Cardiac septum (tissue), 1 donor: ENCODE results near the gene VASP. TPM values are rescaled to one million over a fixed set of nuclear protein-coding genes. Genes with fewer than 3 reads are reported as not detected.
"Not testable (repeated sequence)": the region's sequence is repeated elsewhere in the genome, so short reads cannot be mapped to it uniquely, and the experiment has no call there.

Experiments used
- DNase-seq: peaks from one replicate; pipeline ENCODE4 v3.0.0-alpha.2; 2020; ENCODE audit warnings: low spot score
- intact Hi-C: fragments of 100-400 bp; cut with DNase I; formaldehyde crosslinking; loops from one replicate; pipeline ENCODE4 v1.14.0; 2022
- total RNA-seq: library from RNA; stranded (reverse); fragmentation: NEBNext Ultra II Directional; extraction: Animal tissue kit (Norgen Biotek cat#: 25700); gene quantifications from one replicate; pipeline ENCODE4 v1.2.1, GENCODE V29; 2021
- donor health status: DM: no; HTN: no; CAD: no.

Gene VASP
- total RNA-seq, 1 donor from 2014 or later: 60.4 TPM

DNA sequence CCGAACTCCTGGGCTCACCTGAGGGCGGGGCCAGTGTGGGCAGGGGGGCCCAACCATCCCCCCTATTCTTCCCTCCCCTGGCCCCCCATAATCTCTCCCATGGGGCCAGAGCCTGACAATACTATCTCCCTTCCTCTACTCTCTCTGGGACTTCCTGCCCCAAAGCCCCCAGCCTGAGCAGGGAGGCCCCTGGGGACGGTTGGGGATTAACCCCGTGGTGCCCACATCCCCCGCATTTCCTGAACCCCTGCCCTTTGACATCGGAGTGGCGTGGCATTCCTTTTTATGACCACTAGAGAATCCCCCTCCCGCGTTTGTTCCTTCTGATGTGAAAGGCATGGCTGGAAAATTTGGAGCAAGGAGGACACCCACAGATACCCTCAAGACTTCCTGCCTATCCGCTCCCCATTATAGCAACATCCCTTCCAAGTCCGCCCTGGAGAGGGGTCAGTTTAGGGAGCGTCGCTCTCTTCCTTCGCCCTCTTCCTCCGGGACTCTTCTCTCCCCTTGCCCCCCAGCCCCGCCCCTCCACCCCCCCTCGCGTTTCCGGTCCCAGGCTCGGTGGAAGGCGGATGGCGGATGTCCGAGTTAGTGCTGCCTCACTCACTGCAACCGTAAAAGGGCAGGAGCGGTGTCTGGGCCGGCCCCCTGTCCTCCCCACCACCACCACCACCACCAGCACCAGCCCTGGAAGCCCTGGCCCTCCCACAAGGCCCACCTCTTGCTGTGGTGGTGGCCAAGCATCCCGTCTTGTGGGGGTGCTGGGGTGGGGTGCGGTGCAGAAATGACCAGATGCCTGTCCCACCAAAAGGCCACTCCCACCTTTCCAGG, 1.8 kb downstream of the VASP start:
- DNase-seq: peak; percentile 96
- intact Hi-C loops: no loop called here

- intact Hi-C loops: no loop called here
- no peak for DNase-seq
These were observed 2.4 kb downstream of the VASP start for GRCh38 chr19:45509692-45510015.

- intact Hi-C loops, DNase-seq: not testable (repeated sequence)
These were observed 3.1 kb downstream of the VASP start for GRCh38 chr19:45510352-45510751.

DNA sequence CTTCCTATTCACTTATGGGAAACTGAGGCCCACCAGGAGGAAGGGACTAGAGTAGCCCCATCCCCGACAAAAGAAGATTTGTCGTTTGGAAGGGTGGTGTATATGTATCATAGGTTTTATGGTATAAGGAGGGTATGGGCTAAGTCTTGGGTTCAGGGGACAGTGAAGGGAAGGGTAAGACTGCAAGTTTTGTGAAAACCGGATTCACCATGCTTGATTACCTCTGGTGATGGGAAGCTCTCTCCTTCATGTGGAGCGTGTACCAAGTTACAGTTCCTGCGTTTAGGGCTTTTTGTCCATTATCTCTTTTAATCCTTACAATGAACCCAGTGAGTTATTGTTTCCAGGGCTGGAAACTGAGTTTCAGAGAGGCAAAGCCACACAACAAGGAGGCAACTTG, 3.8 kb downstream of the VASP start:
- intact Hi-C loops: no loop called here
- no peak for DNase-seq

DNA sequence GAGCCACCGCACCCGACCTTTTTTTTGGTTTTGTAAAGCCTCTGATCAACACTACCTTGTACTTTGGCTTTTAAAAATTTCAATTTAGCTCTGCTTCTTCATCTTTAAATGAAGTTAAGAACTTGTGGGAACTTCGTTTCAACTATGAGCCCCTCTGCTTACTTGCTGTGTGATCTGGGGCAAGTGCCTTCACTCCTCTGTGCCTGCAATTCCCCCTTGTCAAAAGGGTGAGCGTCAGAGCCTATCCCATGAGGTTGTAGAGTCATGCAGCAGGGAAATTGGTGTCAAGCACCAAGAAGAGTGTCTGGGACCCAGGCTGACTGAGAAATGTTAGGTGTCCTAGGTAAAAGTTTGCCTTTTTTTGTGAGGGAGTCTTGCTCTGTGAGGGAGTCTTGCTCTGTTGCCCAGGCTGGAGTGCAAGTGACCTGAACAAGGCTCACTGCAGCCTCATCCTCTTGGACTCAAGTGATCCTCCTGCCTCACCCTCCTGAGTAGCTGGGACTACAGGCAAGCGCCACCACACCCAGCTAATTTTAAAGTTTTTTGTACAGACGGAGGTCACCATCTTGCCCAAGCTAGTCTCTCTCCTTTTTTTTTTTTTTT, 5.7 kb downstream of the VASP start:
- DNase-seq: no peak
- intact Hi-C loops: no loop called here

GRCh38 chr19:45514376-45515051, 7.2 kb downstream of the VASP start:
- no peak for DNase-seq
- intact Hi-C loops: no loop called here

DNA sequence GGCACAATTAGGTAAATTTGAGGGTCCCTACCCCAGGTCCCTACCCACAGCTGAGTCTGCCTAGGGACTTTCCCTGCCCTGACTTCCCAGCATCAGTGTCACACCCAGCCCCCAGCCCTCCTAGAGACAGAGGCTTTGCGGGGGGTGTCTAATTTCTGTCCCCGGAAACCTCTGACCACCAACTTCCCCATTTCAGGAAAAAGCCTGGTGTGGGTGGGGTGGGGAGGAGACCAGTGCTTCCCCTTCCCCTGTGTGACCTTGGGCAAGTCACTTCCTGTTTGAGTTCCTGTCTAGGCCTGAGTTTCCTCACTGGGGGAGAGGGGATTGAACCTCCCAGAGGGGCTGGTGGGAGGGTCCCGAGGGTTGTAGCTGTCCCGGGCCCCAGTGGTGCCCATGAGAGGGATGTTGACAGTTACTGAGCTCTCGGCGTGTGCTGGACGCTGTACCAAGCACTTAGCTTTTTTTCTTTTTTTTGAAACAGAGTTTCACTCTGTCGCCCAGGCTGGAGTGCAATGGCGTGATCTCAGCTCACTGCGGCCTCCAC, 7.9 kb downstream of the VASP start:
- peak; percentile 92 for DNase-seq
- intact Hi-C loops: no loop called here

- no peak for DNase-seq
- intact Hi-C loops: no loop called here
These were observed 8.6 kb downstream of the VASP start for GRCh38 chr19:45515807-45516401.

DNA sequence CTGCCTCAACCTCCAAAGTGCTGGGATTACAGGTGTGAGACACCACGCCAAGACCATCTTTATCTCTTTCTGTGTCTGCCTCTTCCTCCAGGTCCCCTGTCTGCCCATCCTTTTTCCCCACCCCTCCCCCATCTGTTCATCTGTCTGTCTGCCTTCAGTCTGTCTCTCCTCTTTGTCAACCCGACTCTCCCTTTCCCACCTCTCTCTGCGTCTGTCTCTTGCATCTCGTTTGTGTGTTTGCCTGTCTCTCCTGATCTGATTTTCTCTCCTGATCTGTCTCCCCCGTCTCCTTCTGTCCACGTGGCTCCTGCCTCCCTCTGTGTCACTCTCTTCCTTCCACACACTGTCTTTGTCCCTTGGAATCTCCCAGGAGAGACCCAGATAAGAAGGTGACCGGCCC, 10.0 kb downstream of the VASP start:
- intact Hi-C loops: no loop called here
- DNase-seq: no peak

GRCh38 chr19:45517641-45518468, 10.6 kb downstream of the VASP start:
- intact Hi-C loops: no loop called here
- no peak for DNase-seq

DNA sequence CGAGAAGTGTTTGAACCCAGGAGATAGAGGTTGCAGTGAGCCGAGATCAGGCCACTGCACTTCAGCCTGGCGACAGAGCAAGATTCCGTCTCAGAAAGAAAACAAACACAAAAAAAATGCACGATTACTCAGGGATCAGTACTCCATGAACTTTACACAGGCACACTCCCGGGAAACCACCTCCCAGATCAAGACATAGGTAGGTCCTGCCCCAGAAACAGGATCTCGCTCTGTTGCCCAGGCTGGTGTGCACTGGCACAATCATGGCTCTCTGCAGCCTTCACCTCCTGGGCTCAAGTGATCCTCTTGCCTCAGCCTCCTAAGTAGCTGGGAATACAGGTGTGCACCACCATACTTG, 11.2 kb downstream of the VASP start:
- no peak for DNase-seq
- intact Hi-C loops: no loop called here

DNA sequence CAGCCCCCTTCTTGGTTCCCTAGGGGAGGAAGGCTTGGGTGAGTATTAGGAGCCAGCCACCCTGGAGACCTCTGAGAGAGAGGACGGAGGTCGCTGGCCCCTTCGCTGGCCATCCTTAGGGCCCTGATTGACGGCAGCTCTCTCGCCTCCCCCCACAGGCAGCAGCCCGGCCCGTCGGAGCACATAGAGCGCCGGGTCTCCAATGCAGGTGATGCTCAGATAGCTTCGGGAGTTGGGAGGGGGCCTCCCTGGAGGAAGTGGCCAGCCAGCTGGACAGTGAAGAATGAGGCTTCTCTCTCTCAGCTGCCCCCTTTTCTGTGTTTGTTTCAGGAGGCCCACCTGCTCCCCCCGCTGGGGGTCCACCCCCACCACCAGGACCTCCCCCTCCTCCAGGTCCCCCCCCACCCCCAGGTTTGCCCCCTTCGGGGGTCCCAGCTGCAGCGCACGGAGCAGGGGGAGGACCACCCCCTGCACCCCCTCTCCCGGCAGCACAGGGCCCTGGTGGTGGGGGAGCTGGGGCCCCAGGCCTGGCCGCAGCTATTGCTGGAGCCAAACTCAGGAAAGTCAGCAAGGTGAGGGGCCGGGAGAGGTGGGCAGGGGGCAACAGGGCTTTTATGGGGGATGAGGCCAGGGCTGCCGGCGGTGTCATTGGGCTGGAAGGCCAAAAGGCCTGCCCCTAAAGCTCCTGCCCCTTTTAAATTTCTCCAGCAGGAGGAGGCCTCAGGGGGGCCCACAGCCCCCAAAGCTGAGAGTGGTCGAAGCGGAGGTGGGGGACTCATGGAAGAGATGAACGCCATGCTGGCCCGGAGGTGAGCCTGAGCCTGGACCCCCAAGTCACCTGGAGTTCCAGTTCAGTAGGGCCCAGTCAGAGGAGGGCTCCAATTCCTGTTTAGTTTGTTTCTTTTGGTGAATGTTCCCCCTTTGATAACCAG, 15.0 kb downstream of the VASP start:
- DNase-seq: no peak
- intact Hi-C loops: loop anchor here (5.0 kb wide), 1 partner anchor 35 kb away; no protein-coding TSS in a partner anchor

GRCh38 chr19:45523642-45524256, 16.5 kb downstream of the VASP start:
- DNase-seq: peak; percentile 89
- intact Hi-C loops: loop anchor here (1.0 to 5.0 kb wide), 2 partner anchors 34 to 120 kb away; no protein-coding TSS in a partner anchor

- DNase-seq: no peak
- intact Hi-C loops: loop anchor here (5.0 kb wide), 2 partner anchors 33 to 43 kb away; no protein-coding TSS in a partner anchor
These were observed 17.4 kb downstream of the VASP start for GRCh38 chr19:45524575-45525129.

DNA sequence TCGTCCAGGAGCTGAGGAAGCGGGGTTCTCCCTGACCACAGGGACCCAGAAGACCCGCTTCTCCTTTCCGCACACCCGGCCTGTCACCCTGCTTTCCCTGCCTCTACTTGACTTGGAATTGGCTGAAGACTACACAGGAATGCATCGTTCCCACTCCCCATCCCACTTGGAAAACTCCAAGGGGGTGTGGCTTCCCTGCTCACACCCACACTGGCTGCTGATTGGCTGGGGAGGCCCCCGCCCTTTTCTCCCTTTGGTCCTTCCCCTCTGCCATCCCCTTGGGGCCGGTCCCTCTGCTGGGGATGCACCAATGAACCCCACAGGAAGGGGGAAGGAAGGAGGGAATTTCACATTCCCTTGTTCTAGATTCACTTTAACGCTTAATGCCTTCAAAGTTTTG, 18.9 kb downstream of the VASP start:
- intact Hi-C loops: loop anchor here (5.0 kb wide), 1 partner anchor 41 kb away; no protein-coding TSS in a partner anchor
- no peak for DNase-seq

- DNase-seq: no peak
- intact Hi-C loops: loop anchor here (5.0 kb wide), 1 partner anchor 40 kb away; no protein-coding TSS in a partner anchor
These were observed 19.7 kb downstream of the VASP start for GRCh38 chr19:45526971-45527370.

DNA sequence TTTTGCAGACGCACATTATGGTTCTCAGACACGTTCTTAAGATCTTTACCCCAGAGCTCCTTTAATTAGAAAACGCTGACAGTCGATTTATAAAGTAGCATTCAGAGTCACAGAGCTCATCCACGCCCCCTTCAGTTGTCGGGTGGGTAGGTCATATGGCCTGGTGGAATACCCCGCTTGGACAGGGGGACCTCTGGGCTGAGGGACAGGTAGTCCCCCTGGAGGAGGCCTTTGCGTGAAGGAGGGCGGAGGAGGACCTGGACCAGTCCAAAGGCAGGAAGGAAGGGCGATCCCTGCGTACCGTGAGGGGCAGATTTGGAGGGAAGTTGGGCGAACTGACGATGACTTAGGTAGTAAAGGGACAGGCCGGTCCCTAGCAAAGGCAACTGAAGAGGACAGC, 20.5 kb downstream of the VASP start:
- intact Hi-C loops: loop anchor here (5.0 kb wide), 1 partner anchor 40 kb away; no protein-coding TSS in a partner anchor
- DNase-seq: no peak
